H1 (cell line): ENCODE measurements around the gene MPND. TPM values are rescaled to one million over a fixed set of nuclear protein-coding genes. Genes with fewer than 3 reads are reported as not detected.

ENCODE experiments used
- ASH2L ChIP-seq: fragments of 200-600, 300-600 bp; sonication (generic); IDR thresholded peaks from one replicate; pipeline ENCODE4 v1.7.1; 2017; ENCODE audit warnings: low read length
- BRCA1 ChIP-seq: IDR thresholded peaks from 2 replicates; pipeline ENCODE4 v1.6.1; 2012; ENCODE audit warnings: low read depth, low read length, improper control_type of control experiment
- CHD1 ChIP-seq: IDR thresholded peaks from 2 replicates; pipeline ENCODE4 v1.6.1; 2012; ENCODE audit warnings: low read depth, low read length, improper control_type of control experiment
- CHD2 ChIP-seq: IDR thresholded peaks from 2 replicates; pipeline ENCODE4 v1.6.1; 2012; ENCODE audit warnings: low read length, improper control_type of control experiment
- CREB1 ChIP-seq: IDR thresholded peaks from 2 replicates; pipeline ENCODE4 v1.6.1; 2012; ENCODE audit warnings: inconsistent platforms
- EGR1 ChIP-seq: IDR thresholded peaks from 2 replicates; pipeline ENCODE4 v1.6.1; 2011; ENCODE audit warnings: low read depth, low read length, borderline replicate concordance
- KDM4A ChIP-seq: IDR thresholded peaks from one replicate; pipeline ENCODE4 v1.7.1; 2012; ENCODE audit warnings: low read depth, mild to moderate bottlenecking, moderate library complexity, low read length, inconsistent platforms; ENCODE audit not compliant: severe bottlenecking
- SP1 ChIP-seq: IDR thresholded peaks from 2 replicates; pipeline ENCODE4 v1.6.1; 2011; ENCODE audit warnings: low read depth, low read length
- SP2 ChIP-seq: IDR thresholded peaks from 2 replicates; pipeline ENCODE4 v1.6.1; 2012; ENCODE audit warnings: mild to moderate bottlenecking, low read length, inconsistent platforms
- TBP ChIP-seq: IDR thresholded peaks from 2 replicates; pipeline ENCODE4 v1.6.1; 2011; ENCODE audit warnings: low read depth, low read length, improper control_type of control experiment
- YY1 ChIP-seq: IDR thresholded peaks from 2 replicates; pipeline ENCODE4 v1.6.1; 2011; ENCODE audit warnings: low read depth, mild to moderate bottlenecking, low read length
- ZNF274 ChIP-seq: IDR thresholded peaks from 2 replicates; pipeline ENCODE4 v1.7.0; 2012; ENCODE audit warnings: low read length, borderline replicate concordance; ENCODE audit errors: extremely low read depth
- polyA plus RNA-seq, 7 experiments: library from polyadenylated mRNA; depleted of rRNA in 3 of 7; stranded (reverse) in 5 of 7; unstranded in 2 of 7; fragments of >200 nt in 5 of 7; fragments of 200-250 nt in 2 of 7; gene quantifications; 1 replicate in 5 of 7; 2 replicates in 1 of 7; 4 replicates in 1 of 7; pipeline versions ENCODE4 v1.2.1 to v1.2.3, GENCODE V29; 2011 to 2013; ENCODE audit warnings: missing spikeins in 2 of 7, mixed read lengths in 2 of 7
- total RNA-seq: library from RNA; stranded (reverse); fragmentation: NEBNext Ultra II Directional; extraction: Animal tissue kit (Norgen Biotek cat#: 25700); gene quantifications from 2 replicates; pipeline ENCODE4 v1.2.1, GENCODE V29; 2021

MPND gene
- total and polyA plus RNA-seq, 2 of the 8 experiments (the other 6 are each of a cell fraction or from before 2014, with no cell fraction given) = 22.9 to 27.7 TPM

- TF ChIP-seq KDM4A (peak; percentile 40), CHD2 (no peak), TBP (no peak), EGR1 (no peak), ASH2L (peak; percentile 5), BRCA1 (no peak), ZNF274 (no peak), CHD1 (no peak), SP2 (no peak), YY1 (peak; percentile 54; the same call in 1 of the 2 replicates), SP1 (no peak), CREB1 (peak; percentile 72; the same call in 1 of the 2 replicates)
Observed at GRCh38 chr19:4343370-4344307, at the start of gene MPND (continued).
